Neural progenitor cell (in vitro differentiated cells): ENCODE measurements around the gene TRAPPC6A. TPM values are rescaled to one million over a fixed set of nuclear protein-coding genes. Genes with fewer than 3 reads are reported as not detected.

Source experiments
- DNase-seq: peaks from one replicate; pipeline ENCODE4 v3.0.0-alpha.2; 2016; ENCODE audit warnings: low spot score
- H2AFZ ChIP-seq: fragments of 200-600 bp; sonication (generic); replicated peaks from 2 replicates; pipeline ENCODE4 v1.6.1; 2016; ENCODE audit warnings: antibody characterized with exemption
- H3F3A ChIP-seq: fragments of 200-600 bp; sonication (generic); 2 replicates; pipeline ENCODE4 v1.6.1; 2016; ENCODE audit warnings: antibody characterized with exemption, low read depth
- H3K27ac ChIP-seq: fragments of 200-600 bp; sonication (generic); 2 replicates; pipeline ENCODE4 v1.5.1; 2016; ENCODE audit warnings: mild to moderate bottlenecking
- H3K27me3 ChIP-seq: fragments of 200-600 bp; sonication (generic); 2 replicates; pipeline ENCODE4 v1.6.1; 2016; ENCODE audit warnings: mild to moderate bottlenecking, moderate library complexity
- H3K36me3 ChIP-seq: fragments of 200-600 bp; sonication (generic); 2 replicates; pipeline ENCODE4 v1.5.1; 2016
- H3K4me1 ChIP-seq: fragments of 200-600 bp; sonication (generic); 2 replicates; pipeline ENCODE4 v1.6.1; 2016; ENCODE audit warnings: mixed run types
- H3K4me2 ChIP-seq: fragments of 200-600 bp; sonication (generic); 2 replicates; pipeline ENCODE4 v1.6.1; 2016
- H3K4me3 ChIP-seq: fragments of 200-600 bp; sonication (generic); 2 replicates; pipeline ENCODE4 v1.5.1; 2016
- H3K79me2 ChIP-seq: fragments of 200-600 bp; sonication (generic); 2 replicates; pipeline ENCODE4 v1.6.1; 2016; ENCODE audit warnings: low read depth
- H3K9ac ChIP-seq: fragments of 200-600 bp; sonication (generic); 2 replicates; pipeline ENCODE4 v1.6.1; 2016
- H3K9me3 ChIP-seq: fragments of 200-600 bp; sonication (generic); 2 replicates; pipeline ENCODE4 v1.5.1; 2016; ENCODE audit warnings: low read depth
- H4K20me1 ChIP-seq: fragments of 200-600 bp; sonication (generic); 2 replicates; pipeline ENCODE4 v1.6.1; 2016; ENCODE audit warnings: low read depth
- H3K27ac Mint-ChIP-seq: 3 replicates; pipeline ENCODE4 v1.8.0; 2021; ENCODE audit warnings: mixed read lengths
- H3K27me3 Mint-ChIP-seq: 2 replicates; pipeline ENCODE4 v1.8.0; 2022; ENCODE audit warnings: low read depth, mild to moderate bottlenecking, inconsistent platforms, moderate library complexity, mixed read lengths; ENCODE audit not compliant: insufficient read depth
- H3K36me3 Mint-ChIP-seq: 3 replicates; pipeline ENCODE4 v1.8.0; 2021; ENCODE audit warnings: mixed read lengths
- H3K4me1 Mint-ChIP-seq: 3 replicates; pipeline ENCODE4 v1.8.0; 2021; ENCODE audit warnings: mixed read lengths
- H3K4me3 Mint-ChIP-seq: 3 replicates; pipeline ENCODE4 v1.8.0; 2021; ENCODE audit warnings: mild to moderate bottlenecking, moderate library complexity, mixed read lengths
- H3K9me3 Mint-ChIP-seq: 3 replicates; pipeline ENCODE4 v1.8.0; 2020; ENCODE audit warnings: mixed read lengths
- CTCF ChIP-seq: fragments of 200-600 bp; sonication (generic); IDR thresholded peaks from 2 replicates; pipeline ENCODE4 v1.5.1; 2017; ENCODE audit warnings: antibody characterized with exemption, mild to moderate bottlenecking
- EZH2 ChIP-seq: fragments of 200-600 bp; sonication (generic); IDR thresholded peaks from 2 replicates; pipeline ENCODE4 v1.6.1; 2017; ENCODE audit warnings: antibody characterized with exemption, mild to moderate bottlenecking, moderate library complexity
- EZH2phosphoT487 ChIP-seq: fragments of 200-600 bp; sonication (generic); IDR thresholded peaks from 2 replicates; pipeline ENCODE4 v1.6.1; 2017; ENCODE audit warnings: antibody characterized with exemption
- total RNA-seq: library from RNA; depleted of rRNA; stranded (reverse); fragments of >200 nt; gene quantifications from 2 replicates; pipeline ENCODE4 v1.2.3, GENCODE V29; 2015; ENCODE audit warnings: low replicate concordance

Gene TRAPPC6A
- total RNA-seq, 1 donor from 2014 or later: 24.7 TPM

- H3K4me2 ChIP-seq: no peak overlapping the region
- Mint-ChIP-seq H3K4me3 (no peak overlapping the region), H3K27ac (no peak overlapping the region), H3K27me3 (peaks cover 24% of the 10 kb centered on the region), H3K4me1 (peaks cover 13% of the 10 kb centered on the region), H3K9me3 (no peaks in the 10 kb centered on the region), H3K36me3 (no peaks in the 10 kb centered on the region)
- peaks cover 52% of the 10 kb centered on the region for H3K27me3 ChIP-seq
- H3K27ac ChIP-seq: no peak overlapping the region
- DNase-seq: no peak
- no peaks in the 10 kb centered on the region for H3K79me2 ChIP-seq
- no peaks in the 10 kb centered on the region for H3K9me3 ChIP-seq
- no peak overlapping the region for H3K4me3 ChIP-seq
- H2AFZ ChIP-seq: no peak overlapping the region
- H3K9ac ChIP-seq: no peak overlapping the region
- H4K20me1 ChIP-seq: peaks cover 13% of the 10 kb centered on the region
- H3K36me3 ChIP-seq: no peaks in the 10 kb centered on the region
- H3K4me1 ChIP-seq: no peaks in the 10 kb centered on the region
- TF ChIP-seq EZH2phosphoT487 (no peak), EZH2 (no peak), CTCF (no peak)
- no peaks in the 10 kb centered on the region for H3F3A ChIP-seq
Observed at GRCh38 chr19:45213031-45213430, 35.0 kb upstream of the TRAPPC6A start.

- H3K27ac Mint-ChIP-seq: no peak overlapping the region
- H3K36me3 Mint-ChIP-seq: no peaks in the 10 kb centered on the region
- Histone ChIP-seq H3K9ac (no peak overlapping the region), H3F3A (no peaks in the 10 kb centered on the region), H3K4me1 (no peaks in the 10 kb centered on the region), H3K79me2 (no peaks in the 10 kb centered on the region), H3K9me3 (no peaks in the 10 kb centered on the region), H3K27me3 (peaks cover 40% of the 10 kb centered on the region), H3K36me3 (no peaks in the 10 kb centered on the region), H4K20me1 (peaks cover 9% of the 10 kb centered on the region), H3K4me3 (no peak overlapping the region), H3K27ac (no peak overlapping the region), H3K4me2 (no peak overlapping the region), H2AFZ (no peak overlapping the region)
- no peak for TF ChIP-seq EZH2phosphoT487
- TF ChIP-seq EZH2: no peak
- TF ChIP-seq CTCF: no peak
- no peak for DNase-seq
- H3K27me3 Mint-ChIP-seq: peaks cover 16% of the 10 kb centered on the region
- no peaks in the 10 kb centered on the region for H3K9me3 Mint-ChIP-seq
- H3K4me3 Mint-ChIP-seq: no peak overlapping the region
- H3K4me1 Mint-ChIP-seq: peaks cover 11% of the 10 kb centered on the region
Observed at GRCh38 chr19:45211751-45212381, 33.8 kb upstream of the TRAPPC6A start.

DNA sequence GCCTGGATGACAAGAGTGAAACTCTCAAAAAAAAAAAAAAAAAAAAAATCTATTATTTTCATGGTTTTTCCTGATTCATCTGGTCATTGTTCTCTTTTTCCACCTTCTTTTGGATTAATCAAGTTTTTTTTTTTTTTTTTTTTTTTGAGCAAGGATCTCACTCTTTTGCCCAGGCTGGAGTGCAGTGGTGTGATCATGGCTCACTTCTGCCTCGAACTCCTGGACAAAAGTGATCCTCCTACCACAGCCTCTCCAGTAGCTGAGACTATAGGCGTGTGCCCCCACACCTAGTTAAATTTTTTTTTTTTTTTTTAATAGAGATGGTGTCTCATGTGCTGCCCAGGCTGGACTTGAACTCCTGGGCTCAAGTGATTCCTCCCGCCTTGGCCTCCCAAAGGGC, 28.3 kb upstream of the TRAPPC6A start:
- no peaks in the 10 kb centered on the region for H3K79me2 ChIP-seq
- H3K27ac ChIP-seq: no peak overlapping the region
- TF ChIP-seq CTCF: no peak
- no peak for TF ChIP-seq EZH2phosphoT487
- no peak for TF ChIP-seq EZH2
- H3K36me3 ChIP-seq: no peaks in the 10 kb centered on the region
- no peak overlapping the region for H3K4me2 ChIP-seq
- H3K4me1 ChIP-seq: no peaks in the 10 kb centered on the region
- H3K27ac Mint-ChIP-seq: no peak overlapping the region
- H3K27me3 ChIP-seq: no peaks in the 10 kb centered on the region
- no peaks in the 10 kb centered on the region for H3K36me3 Mint-ChIP-seq
- H3K4me3 ChIP-seq: no peak overlapping the region
- H2AFZ ChIP-seq: no peak overlapping the region
- no peaks in the 10 kb centered on the region for H3F3A ChIP-seq
- DNase-seq: no peak
- H3K9me3 ChIP-seq: no peaks in the 10 kb centered on the region
- H3K4me1 Mint-ChIP-seq: peaks cover under 1% of the 10 kb centered on the region
- H3K27me3 Mint-ChIP-seq: peaks cover 6% of the 10 kb centered on the region
- H3K4me3 Mint-ChIP-seq: no peak overlapping the region
- H3K9ac ChIP-seq: no peak overlapping the region
- no peaks in the 10 kb centered on the region for H4K20me1 ChIP-seq
- no peaks in the 10 kb centered on the region for H3K9me3 Mint-ChIP-seq
